Liver (tissue), 9 donors: ENCODE results near the gene CRACR2B. TPM values are rescaled to one million over a fixed set of nuclear protein-coding genes. Genes with fewer than 3 reads are reported as not detected.

Experiments
- DNase-seq: peaks from one replicate; pipeline ENCODE4 v3.0.0-alpha.2; 2017; ENCODE audit warnings: low spot score
- H3K27ac ChIP-seq, 2 donors: one replicate each; pipeline ENCODE4 v1.7.0; 2013; ENCODE audit warnings: inconsistent platforms in 2 of 2, low read length in 2 of 2, control low read depth in 1 of 2, low read depth in 1 of 2, mild to moderate bottlenecking in 1 of 2
- H3K27me3 ChIP-seq, 4 donors: one replicate each; pipeline versions ENCODE4 v1.6.1 to v1.7.0; 2013; ENCODE audit warnings: low read length in 3 of 4, inconsistent platforms in 1 of 4, mild to moderate bottlenecking in 1 of 4, moderate library complexity in 1 of 4; ENCODE audit not compliant: control insufficient read depth in 4 of 4, insufficient read depth in 4 of 4
- H3K36me3 ChIP-seq, 4 donors: one replicate each; pipeline versions ENCODE4 v1.6.1 to v1.7.0; 2013; ENCODE audit warnings: low read length in 3 of 4, mild to moderate bottlenecking in 3 of 4, low read depth in 1 of 4, moderate library complexity in 1 of 4; ENCODE audit not compliant: control insufficient read depth in 4 of 4, insufficient read depth in 3 of 4
- H3K4me1 ChIP-seq, 4 donors: one replicate each; pipeline versions ENCODE4 v1.6.1 to v1.7.0; 2013; ENCODE audit warnings: low read length in 3 of 4, mild to moderate bottlenecking in 3 of 4, moderate library complexity in 1 of 4; ENCODE audit not compliant: control insufficient read depth in 4 of 4, insufficient read depth in 4 of 4
- H3K4me3 ChIP-seq, 3 donors: one replicate each; pipeline versions ENCODE4 v1.6.1 to v1.7.0; 2013; ENCODE audit warnings: low read length in 3 of 3, control low read depth in 1 of 3, low read depth in 1 of 3, mild to moderate bottlenecking in 1 of 3
- H3K9ac ChIP-seq, 2 donors: one replicate each; pipeline ENCODE4 v1.7.0; 2013; ENCODE audit warnings: low read length in 2 of 2, mild to moderate bottlenecking in 2 of 2, moderate library complexity in 2 of 2, control low read depth in 1 of 2, low read depth in 1 of 2
- H3K9me3 ChIP-seq, 4 donors: one replicate each; pipeline versions ENCODE4 v1.6.1 to v1.7.0; 2013; ENCODE audit warnings: low read length in 3 of 4; ENCODE audit not compliant: control insufficient read depth in 4 of 4
- ATF3 ChIP-seq: IDR thresholded peaks from 2 replicates; pipeline ENCODE4 v1.6.1; 2016; ENCODE audit warnings: antibody characterized with exemption
- CTCF ChIP-seq: fragments of 150-350 bp; IDR thresholded peaks from 2 replicates; pipeline ENCODE4 v1.5.1; 2017; ENCODE audit warnings: improper control_type of control experiment, low read depth, low read length; ENCODE audit not compliant: missing input control
- EGR1 ChIP-seq, 2 donors: IDR thresholded peaks; 2 replicates each; pipeline ENCODE4 v1.6.1; 2016 to 2018; ENCODE audit warnings: antibody characterized with exemption in 2 of 2, low read depth in 2 of 2
- FOXA1 ChIP-seq: IDR thresholded peaks from 2 replicates; pipeline ENCODE4 v1.6.1; 2016; ENCODE audit warnings: antibody characterized with exemption
- FOXA2 ChIP-seq: IDR thresholded peaks from 2 replicates; pipeline ENCODE4 v1.6.1; 2016; ENCODE audit warnings: antibody characterized with exemption
- GABPA ChIP-seq, 2 donors: IDR thresholded peaks in 1 of 2; conservative IDR thresholded peaks in 1 of 2; 2 replicates each; pipeline ENCODE4 v1.6.1; 2016; ENCODE audit warnings: antibody characterized with exemption in 2 of 2, mild to moderate bottlenecking in 1 of 2, moderate library complexity in 1 of 2
- HNF4A ChIP-seq, 2 donors: conservative IDR thresholded peaks; 2 replicates each; pipeline ENCODE4 v1.6.1; 2016; ENCODE audit warnings: antibody characterized with exemption in 2 of 2, mild to moderate bottlenecking in 2 of 2
- HNF4G ChIP-seq: IDR thresholded peaks from 2 replicates; pipeline ENCODE4 v1.6.1; 2016; ENCODE audit warnings: antibody characterized with exemption
- JUND ChIP-seq, 2 donors: IDR thresholded peaks; 2 replicates each; pipeline ENCODE4 v1.6.1; 2016; ENCODE audit warnings: antibody characterized with exemption in 2 of 2
- MAX ChIP-seq: IDR thresholded peaks from 2 replicates; pipeline ENCODE4 v1.6.1; 2016; ENCODE audit warnings: antibody characterized with exemption
- NR2F2 ChIP-seq: IDR thresholded peaks from 2 replicates; pipeline ENCODE4 v1.6.1; 2016; ENCODE audit warnings: antibody characterized with exemption
- RAD21 ChIP-seq, 2 donors: IDR thresholded peaks; 2 replicates each; pipeline ENCODE4 v1.6.1; 2016; ENCODE audit warnings: antibody characterized with exemption in 2 of 2, mild to moderate bottlenecking in 2 of 2
- REST ChIP-seq: IDR thresholded peaks from 2 replicates; pipeline ENCODE4 v1.6.1; 2016; ENCODE audit warnings: antibody characterized with exemption, mild to moderate bottlenecking
- RXRA ChIP-seq, 2 donors: IDR thresholded peaks; 2 replicates each; pipeline ENCODE4 v1.6.1; 2017 to 2018; ENCODE audit warnings: antibody characterized with exemption in 2 of 2, mild to moderate bottlenecking in 1 of 2
- SP1 ChIP-seq: IDR thresholded peaks from 2 replicates; pipeline ENCODE4 v1.6.1; 2018; ENCODE audit warnings: antibody characterized with exemption, mild to moderate bottlenecking
- TAF1 ChIP-seq: conservative IDR thresholded peaks from 2 replicates; pipeline ENCODE4 v1.6.1; 2016; ENCODE audit warnings: antibody characterized with exemption, mild to moderate bottlenecking
- YY1 ChIP-seq: IDR thresholded peaks from 2 replicates; pipeline ENCODE4 v1.6.1; 2016; ENCODE audit warnings: antibody characterized with exemption, mild to moderate bottlenecking
- ZBTB33 ChIP-seq: IDR thresholded peaks from 2 replicates; pipeline ENCODE4 v1.6.1; 2016; ENCODE audit warnings: antibody characterized with exemption
- WGBS: extraction: QIAGEN DNeasy Blood & Tissue Kit; methylation state at CpG from one replicate; pipeline ENCODE4 v1.1.7; 2013; 5-methylcytosine and 5-hydroxymethylcytosine counted together
- polyA plus RNA-seq, 2 donors: library from polyadenylated mRNA; stranded (reverse) in 1 of 2; unstranded in 1 of 2; fragments of 200-250 nt in 1 of 2; fragments of >200 nt in 1 of 2; fragmentation: Nextera tagmentation in 1 of 2; extraction: Ambion mirVana in 1 of 2; gene quantifications; one replicate each; pipeline versions ENCODE4 v1.2.1 to v1.2.3, GENCODE V29; 2013 to 2015
- total RNA-seq, 2 donors: library from RNA; depleted of rRNA; stranded (reverse); fragments of >200 nt; gene quantifications; one replicate each; pipeline ENCODE4 v1.2.3, GENCODE V29; 2014
- donor health status: healthy.
- donor health status: healthy.
- donor health status: healthy.
- donor health status: healthy.
- donor health status: healthy.

CRACR2B gene
- total and polyA plus RNA-seq, 4 donors, result 0.14 to 2.9 (median 2.2) TPM

- no peak for TF ChIP-seq ATF3
- no peak for TF ChIP-seq SP1
- TF ChIP-seq HNF4G, result no peak
- TF ChIP-seq REST, result no peak
- no peak for TF ChIP-seq EGR1 (IDR thresholded peaks at IDR 0.05; ENCODE audit: low read depth in 2 of 2)
Observed at GRCh38 chr11:849104-849824, 21.5 kb downstream of the CRACR2B start (continued).

GRCh38 chr11:849951-850774 lies 22.4 kb downstream of the CRACR2B start:
- Histone ChIP-seq H3K27me3 (peaks cover 0 to 3% (median 0%) of the 10 kb centered on the region in 4 donors), H3K4me1 (peaks cover 0 to 24% (median 6%) of the 10 kb centered on the region in 4 donors), H3K4me3 (peak overlapping the region in 1 of 3 donors; percentile 37), H3K27ac (no peak overlapping the region), H3K9me3 (no peaks in the 10 kb centered on the region), H3K36me3 (no peaks in the 10 kb centered on the region), H3K9ac (no peak overlapping the region)
- TF ChIP-seq NR2F2 (no peak), HNF4A (conservative IDR thresholded peaks at IDR 0.05) (no peak), EGR1 (IDR thresholded peaks at IDR 0.05; ENCODE audit: low read depth in 2 of 2) (no peak), JUND (IDR thresholded peaks at IDR 0.05) (no peak), GABPA (IDR thresholded peaks at IDR 0.05 in 1 of 2, conservative IDR thresholded peaks at IDR 0.05 in 1 of 2) (no peak), ZBTB33 (no peak), REST (no peak), RXRA (IDR thresholded peaks at IDR 0.05) (no peak), MAX (no peak), HNF4G (no peak), YY1 (no peak), SP1 (no peak), CTCF (no peak), RAD21 (IDR thresholded peaks at IDR 0.05) (no peak), TAF1 (no peak), FOXA2 (no peak), FOXA1 (no peak), ATF3 (no peak)
- DNase-seq, result no peak
- 45% methylated on average over 97 of the region's 97 CpGs for WGBS
